Dedifferentiated amniotic fluid mesenchymal stem cell (primary cell): ENCODE data around the gene ZCWPW1.

Source experiments
- DNase-seq: peaks from one replicate; pipeline ENCODE4 v3.0.0-alpha.2; 2016; ENCODE audit errors: extremely low spot score

ZCWPW1 gene

GRCh38 chr7:100432621-100433275, 4.2 kb upstream of the ZCWPW1 start:
- DNase-seq = no peak

GRCh38 chr7:100432053-100432452, 3.5 kb upstream of the ZCWPW1 start:
- no peak for DNase-seq

GRCh38 chr7:100431286-100431735, 2.8 kb upstream of the ZCWPW1 start:
- DNase-seq = no peak

GRCh38 chr7:100430493-100431285, 2.2 kb upstream of the ZCWPW1 start:
- DNase-seq = no peak

- DNase-seq = peak; percentile 98
Observed at GRCh38 chr7:100429637-100430492, 1.4 kb upstream of the ZCWPW1 start, which contains the start of gene MEPCE. TSS of gene MEPCE (plus strand) at chr7:100429831. CDS start at chr7:100430019, 188 bp downstream.

GRCh38 chr7:100428967-100429636, 599 bp upstream of the ZCWPW1 start:
- peak; percentile 100 for DNase-seq

GRCh38 chr7:100427762-100428198, 723 bp downstream of the ZCWPW1 start:
- DNase-seq = no peak

- DNase-seq = no peak
Observed at GRCh38 chr7:100426516-100426915, 2.0 kb downstream of the ZCWPW1 start.

- no peak for DNase-seq
Observed at GRCh38 chr7:100425347-100425746, 3.2 kb downstream of the ZCWPW1 start.

- DNase-seq = no peak
Observed at GRCh38 chr7:100423315-100423714, 5.2 kb downstream of the ZCWPW1 start.

- DNase-seq = no peak
Observed at GRCh38 chr7:100419660-100420226, 8.8 kb downstream of the ZCWPW1 start.

GRCh38 chr7:100418930-100419659, 9.4 kb downstream of the ZCWPW1 start:
- DNase-seq = no peak

- DNase-seq = no peak
Observed at GRCh38 chr7:100415448-100415847, 13.1 kb downstream of the ZCWPW1 start.

GRCh38 chr7:100413889-100414288, 14.6 kb downstream of the ZCWPW1 start:
- no peak for DNase-seq

- DNase-seq = no peak
Observed at GRCh38 chr7:100413346-100413745, 15.2 kb downstream of the ZCWPW1 start.

GRCh38 chr7:100411101-100411500, 17.4 kb downstream of the ZCWPW1 start:
- no peak for DNase-seq

- peak; percentile 72 for DNase-seq
Observed at GRCh38 chr7:100407285-100408180, 21.0 kb downstream of the ZCWPW1 start.

GRCh38 chr7:100406767-100407166, 21.7 kb downstream of the ZCWPW1 start:
- DNase-seq = no peak

- no peak for DNase-seq
Observed at GRCh38 chr7:100402241-100402640, 26.3 kb downstream of the ZCWPW1 start.
